ENCODE results near the gene SLC16A13.
"Not testable (repeated sequence)": the region's sequence is repeated elsewhere in the genome, so short reads cannot be mapped to it uniquely, and the experiment has no call there.

The SLC16A13 gene

GRCh38 chr17:7043497-7044198 lies 7.8 kb downstream of the SLC16A13 start, which contains the start of gene SLC16A11:
SLC16A11 (minus strand) TSS chr17:7044092; CDS start chr17:7043513, 579 bp downstream.
- no peak for TF ChIP-seq CTCF (IDR thresholded peaks at IDR 0.05; ENCODE audit: borderline replicate concordance, control extremely low read depth, extremely low read depth, insufficient read depth, missing control alignments)
- in situ Hi-C loops (cut with MboI; ENCODE audit: low sequenced_read_pairs, unreplicated experiment): loop anchor here (25.0 kb wide), 1 partner anchor 244 kb away; the partner anchor contains the start of genes SLC2A4 and YBX2
- DNase-seq (ENCODE audit: low spot score): peak; percentile 69

- peak; percentile 63 for TF ChIP-seq CTCF (IDR thresholded peaks at IDR 0.05; ENCODE audit: borderline replicate concordance, control extremely low read depth, extremely low read depth, insufficient read depth, missing control alignments)
- no peak for DNase-seq (ENCODE audit: low spot score)
- in situ Hi-C loops (cut with MboI; ENCODE audit: low sequenced_read_pairs, unreplicated experiment): loop anchor here (25.0 kb wide), 1 partner anchor 242 kb away; the partner anchor contains the start of genes SLC2A4 and YBX2
Observed at GRCh38 chr17:7045492-7046126, 9.8 kb downstream of the SLC16A13 start.

- TF ChIP-seq CTCF (IDR thresholded peaks at IDR 0.05; ENCODE audit: borderline replicate concordance, control extremely low read depth, extremely low read depth, insufficient read depth, missing control alignments): no peak
- no peak for DNase-seq (ENCODE audit: low spot score)
- in situ Hi-C loops (cut with MboI; ENCODE audit: low sequenced_read_pairs, unreplicated experiment): loop anchor here (25.0 kb wide), 1 partner anchor 241 kb away; the partner anchor contains the start of genes SLC2A4 and YBX2
Observed at GRCh38 chr17:7046127-7046724, 10.4 kb downstream of the SLC16A13 start.

- not testable (repeated sequence) for DNase-seq (ENCODE audit: low spot score)
Observed at GRCh38 chr17:7046725-7047397, 11.0 kb downstream of the SLC16A13 start.

GRCh38 chr17:7047566-7047965 lies 11.8 kb downstream of the SLC16A13 start:
- no peak for TF ChIP-seq CTCF (IDR thresholded peaks at IDR 0.05; ENCODE audit: borderline replicate concordance, control extremely low read depth, extremely low read depth, insufficient read depth, missing control alignments)
- no peak for DNase-seq (ENCODE audit: low spot score)
- in situ Hi-C loops (cut with MboI; ENCODE audit: low sequenced_read_pairs, unreplicated experiment): loop anchor here (25.0 kb wide), 1 partner anchor 240 kb away; the partner anchor contains the start of genes SLC2A4 and YBX2

More at GRCh38 chr17:7046725-7047397, 11.0 kb downstream of the SLC16A13 start:
- in situ Hi-C loops (cut with MboI; ENCODE audit: low sequenced_read_pairs, unreplicated experiment): loop anchor here (25.0 kb wide), 1 partner anchor 240 kb away; the partner anchor contains the start of genes SLC2A4 and YBX2

- DNase-seq (ENCODE audit: low spot score): no peak
- no peak for TF ChIP-seq CTCF (IDR thresholded peaks at IDR 0.05; ENCODE audit: borderline replicate concordance, control extremely low read depth, extremely low read depth, insufficient read depth, missing control alignments)
- in situ Hi-C loops (cut with MboI; ENCODE audit: low sequenced_read_pairs, unreplicated experiment): loop anchor here (25.0 kb wide), 1 partner anchor 238 kb away; the partner anchor contains the start of genes SLC2A4 and YBX2
Observed at GRCh38 chr17:7048968-7049367, 13.2 kb downstream of the SLC16A13 start.

GRCh38 chr17:7050583-7050982 lies 14.8 kb downstream of the SLC16A13 start:
- in situ Hi-C loops (cut with MboI; ENCODE audit: low sequenced_read_pairs, unreplicated experiment): loop anchor here (5.0 kb wide), 1 partner anchor 87 kb away; no protein-coding TSS in a partner anchor
- DNase-seq (ENCODE audit: low spot score): not testable (repeated sequence)

Measured in GM13976 (cell line).